Thoracic aorta (tissue), 2 donors: ENCODE measurements around the gene IRF3. TPM values are rescaled to one million over a fixed set of nuclear protein-coding genes. Genes with fewer than 3 reads are reported as not detected.

ENCODE experiments used
- ATAC-seq: fragments of 150-250 bp; one replicate; pipeline ENCODE4 v1.8.0; 2017; ENCODE audit warnings: low read depth; ENCODE audit not compliant: insufficient number of reproducible peaks, low FRiP score
- DNase-seq: peaks from one replicate; pipeline ENCODE4 v3.0.0-alpha.2; 2020; ENCODE audit warnings: low spot score
- H3K27ac ChIP-seq, 2 donors: fragments of 200-600 bp; sonication (generic); 1 replicate in 1 of 2; 2 replicates in 1 of 2; pipeline ENCODE4 v1.5.1; 2016; ENCODE audit warnings: mild to moderate bottlenecking in 2 of 2, moderate library complexity in 2 of 2
- H3K27me3 ChIP-seq: fragments of 200-600 bp; sonication (generic); replicated peaks from 2 replicates; pipeline ENCODE4 v1.6.0; 2016; ENCODE audit warnings: mild to moderate bottlenecking; ENCODE audit not compliant: insufficient read depth
- H3K36me3 ChIP-seq: fragments of 200-600 bp; sonication (generic); one replicate; pipeline ENCODE4 v1.5.1; 2016
- H3K4me1 ChIP-seq, 2 donors: fragments of 200-600 bp; sonication (generic); 1 replicate in 1 of 2; 2 replicates in 1 of 2; pipeline versions ENCODE4 v1.5.1 to v1.6.0; 2016; ENCODE audit warnings: low read depth in 2 of 2, mild to moderate bottlenecking in 1 of 2; ENCODE audit not compliant: control insufficient read depth in 1 of 2
- H3K4me3 ChIP-seq: fragments of 200-600 bp; sonication (generic); 2 replicates; pipeline ENCODE4 v1.5.1; 2016; ENCODE audit warnings: mild to moderate bottlenecking
- H3K9me3 ChIP-seq: fragments of 200-600 bp; sonication (generic); 2 replicates; pipeline ENCODE4 v1.5.1; 2016
- total RNA-seq, 2 donors: library from RNA; depleted of rRNA; stranded (reverse); fragments of >200 nt; gene quantifications; one replicate each; pipeline versions ENCODE4 v1.1.0 to v1.2.3, GENCODE V29; 2016
- TF ChIP-seq, protein P1 (sequence below): fragments of 200-600 bp; sonication (generic); IDR thresholded peaks from one replicate; pipeline ENCODE4 v1.5.1; 2019; ENCODE audit warnings: antibody characterized with exemption

The IRF3 gene
- total RNA-seq, 2 donors from 2014 or later, result 33.2 to 52.9 TPM

DNA sequence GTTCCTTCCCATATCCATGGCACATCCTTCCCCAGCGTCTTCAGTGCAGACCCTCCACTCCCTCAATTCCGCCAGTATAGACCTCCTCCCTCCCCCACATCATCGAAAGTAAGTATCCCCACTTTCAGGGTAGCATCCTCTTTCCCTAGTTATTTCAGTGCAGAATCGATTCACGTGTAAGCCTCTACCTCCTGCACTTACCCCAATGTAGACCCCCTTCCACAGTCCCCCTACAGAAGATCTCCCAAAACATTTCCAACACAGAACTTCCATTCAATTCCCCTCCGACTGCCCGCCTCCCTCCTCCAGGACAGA, 664 bp downstream of the IRF3 start:
- TF ChIP-seq, protein P1, sequence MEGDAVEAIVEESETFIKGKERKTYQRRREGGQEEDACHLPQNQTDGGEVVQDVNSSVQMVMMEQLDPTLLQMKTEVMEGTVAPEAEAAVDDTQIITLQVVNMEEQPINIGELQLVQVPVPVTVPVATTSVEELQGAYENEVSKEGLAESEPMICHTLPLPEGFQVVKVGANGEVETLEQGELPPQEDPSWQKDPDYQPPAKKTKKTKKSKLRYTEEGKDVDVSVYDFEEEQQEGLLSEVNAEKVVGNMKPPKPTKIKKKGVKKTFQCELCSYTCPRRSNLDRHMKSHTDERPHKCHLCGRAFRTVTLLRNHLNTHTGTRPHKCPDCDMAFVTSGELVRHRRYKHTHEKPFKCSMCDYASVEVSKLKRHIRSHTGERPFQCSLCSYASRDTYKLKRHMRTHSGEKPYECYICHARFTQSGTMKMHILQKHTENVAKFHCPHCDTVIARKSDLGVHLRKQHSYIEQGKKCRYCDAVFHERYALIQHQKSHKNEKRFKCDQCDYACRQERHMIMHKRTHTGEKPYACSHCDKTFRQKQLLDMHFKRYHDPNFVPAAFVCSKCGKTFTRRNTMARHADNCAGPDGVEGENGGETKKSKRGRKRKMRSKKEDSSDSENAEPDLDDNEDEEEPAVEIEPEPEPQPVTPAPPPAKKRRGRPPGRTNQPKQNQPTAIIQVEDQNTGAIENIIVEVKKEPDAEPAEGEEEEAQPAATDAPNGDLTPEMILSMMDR, result no peak
- Histone ChIP-seq H3K9me3 (no peaks in the 10 kb centered on the region), H3K4me1 (peaks cover 10 to 18% of the 10 kb centered on the region in 2 donors)

DNA sequence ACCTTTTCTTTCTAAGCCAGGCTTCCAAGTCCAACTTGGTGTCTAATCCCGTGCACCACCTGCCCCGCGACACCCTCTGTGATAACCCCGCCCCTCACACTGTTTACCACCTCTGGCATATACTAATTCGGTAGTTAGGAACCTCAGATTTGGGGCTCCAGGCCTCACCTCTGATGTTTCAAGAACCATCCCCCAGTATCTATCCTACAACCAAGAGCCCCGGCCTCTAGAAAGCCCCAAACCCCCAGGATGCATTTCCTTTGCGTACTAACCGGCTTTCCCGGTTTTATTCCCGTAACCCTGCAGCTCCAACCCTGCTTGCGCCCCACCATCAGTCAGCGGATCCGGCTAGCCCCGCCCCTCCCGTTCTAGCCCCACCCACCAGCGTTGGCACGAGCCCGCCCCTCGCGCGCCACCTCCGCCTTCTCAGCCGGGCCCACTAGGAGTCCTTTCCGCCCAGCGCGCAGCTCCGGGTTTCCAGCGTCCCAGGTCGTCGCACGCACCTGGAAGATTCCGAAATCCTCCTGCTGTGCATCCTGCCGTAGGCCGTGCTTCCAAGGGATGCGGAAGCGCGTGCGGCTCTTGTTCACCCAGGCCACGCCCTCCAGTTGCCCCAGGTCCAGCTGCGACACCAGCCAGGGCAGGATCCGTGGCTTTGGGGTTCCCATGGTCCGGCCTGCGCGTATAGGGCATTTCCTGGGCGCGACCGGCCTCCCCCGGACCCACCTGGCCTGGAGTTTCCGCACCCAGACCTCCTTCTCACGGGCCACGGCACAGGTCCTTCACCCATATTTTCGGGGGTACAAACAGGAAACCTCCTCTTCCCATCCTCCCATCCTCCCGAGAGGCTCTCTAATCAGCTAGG, 1.3 kb downstream of the IRF3 start:
- peaks cover 23% of the 10 kb centered on the region for H3K36me3 ChIP-seq
- H3K4me1 ChIP-seq, result peaks cover 10 to 18% of the 10 kb centered on the region in 2 donors
- ATAC-seq (peak; percentile 39), DNase-seq (peak; percentile 53)
- no peaks in the 10 kb centered on the region for H3K9me3 ChIP-seq
- TF ChIP-seq, protein P1, result peak; percentile 47
- peak overlapping the region; percentile 80 to 93 for H3K27ac ChIP-seq
- no peaks in the 10 kb centered on the region for H3K27me3 ChIP-seq
- peak overlapping the region; percentile 89 for H3K4me3 ChIP-seq

More for the DNA sequence above, 664 bp downstream of the IRF3 start:
- H3K4me3 ChIP-seq, result peak overlapping the region; percentile 89
- DNase-seq (no peak), ATAC-seq (no peak)
- H3K27ac ChIP-seq, result peak overlapping the region; percentile 80 to 93
- H3K27me3 ChIP-seq, result no peaks in the 10 kb centered on the region
- H3K36me3 ChIP-seq, result peaks cover 20% of the 10 kb centered on the region

DNA sequence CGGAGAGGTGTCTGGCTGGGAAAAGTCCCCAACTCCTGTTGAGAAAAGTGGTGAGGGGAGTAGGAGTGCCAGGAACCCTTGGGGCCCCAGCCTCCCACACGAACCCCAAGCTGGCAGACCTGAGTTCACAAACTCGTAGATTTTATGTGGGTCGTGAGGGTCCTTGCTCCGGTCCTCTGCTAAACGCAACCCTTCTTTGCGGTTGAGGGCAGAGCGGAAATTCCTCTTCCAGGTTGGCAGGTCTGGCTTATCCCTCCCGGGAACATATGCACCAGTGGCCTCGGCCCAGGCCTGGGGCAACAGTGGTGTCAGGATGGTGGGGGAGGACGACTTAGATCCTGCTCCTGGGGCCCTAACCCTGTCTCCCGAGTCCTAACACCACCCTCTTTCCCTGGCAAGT, 2.4 kb downstream of the IRF3 start:
- Histone ChIP-seq H3K4me1 (peaks cover 10 to 18% of the 10 kb centered on the region in 2 donors), H3K27me3 (no peaks in the 10 kb centered on the region), H3K27ac (no peak overlapping the region), H3K9me3 (no peaks in the 10 kb centered on the region), H3K36me3 (peaks cover 33% of the 10 kb centered on the region), H3K4me3 (no peak overlapping the region)
- no peak for ATAC-seq
- TF ChIP-seq, protein P1, result no peak
- no peak for DNase-seq

DNA sequence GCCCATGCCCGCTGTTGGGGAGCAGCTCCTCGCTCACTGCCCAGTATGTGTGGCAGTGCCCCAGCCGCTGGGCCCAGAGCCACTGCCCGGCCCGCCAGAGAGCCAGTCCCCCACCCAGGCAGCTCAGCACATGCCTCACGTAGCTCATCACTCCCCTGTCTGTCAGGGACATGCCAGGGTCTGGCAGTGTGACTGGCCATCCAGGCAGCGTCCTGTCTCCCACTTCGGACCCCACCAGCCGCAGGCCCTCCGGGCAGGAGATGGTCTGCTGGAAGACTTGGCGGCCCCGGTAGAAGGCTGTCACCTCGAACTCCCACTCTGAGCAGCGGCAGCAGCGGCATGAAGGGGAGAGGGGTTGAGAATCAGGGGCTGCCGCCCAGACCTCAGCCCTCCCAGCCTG, 3.6 kb downstream of the IRF3 start:
- Histone ChIP-seq H3K9me3 (no peaks in the 10 kb centered on the region), H3K4me1 (peaks cover 10 to 18% of the 10 kb centered on the region in 2 donors), H3K27ac (no peak overlapping the region), H3K4me3 (no peak overlapping the region), H3K27me3 (no peaks in the 10 kb centered on the region), H3K36me3 (peaks cover 44% of the 10 kb centered on the region)
- ATAC-seq, result no peak
- TF ChIP-seq, protein P1, result no peak
- DNase-seq, result no peak

DNA sequence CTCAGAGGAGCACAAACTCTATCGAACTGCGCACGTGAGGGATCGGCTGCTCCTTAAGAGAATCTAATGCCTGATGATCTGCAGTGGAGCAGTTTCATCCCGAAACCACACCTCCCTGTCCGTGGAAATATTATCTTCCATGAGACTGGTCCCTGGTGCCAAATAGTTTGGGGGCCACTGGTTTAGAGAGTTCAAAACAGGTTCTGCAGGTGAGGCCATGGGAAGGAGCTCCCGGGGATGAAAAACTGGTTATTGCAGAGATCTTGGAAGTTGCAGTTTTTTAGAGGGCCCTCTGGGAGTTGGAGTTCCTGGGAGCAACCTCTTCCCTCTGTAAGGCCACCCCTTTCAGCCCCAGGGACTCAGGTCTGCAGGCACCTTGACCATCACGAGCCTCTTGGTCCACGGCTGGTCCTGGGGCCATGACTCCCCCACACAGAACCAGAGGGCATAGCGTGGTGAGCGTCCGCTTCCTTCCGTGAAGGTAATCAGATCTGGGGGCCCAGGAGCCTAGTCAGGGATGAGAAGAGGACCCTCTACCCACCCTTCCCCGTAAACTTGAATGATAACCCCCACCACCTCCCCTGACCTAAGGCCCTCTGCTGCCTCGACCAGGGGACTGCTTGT, 5.2 kb downstream of the IRF3 start:
- no peak for DNase-seq
- H3K9me3 ChIP-seq, result no peaks in the 10 kb centered on the region
- no peak overlapping the region for H3K27ac ChIP-seq
- H3K4me3 ChIP-seq, result no peak overlapping the region
- TF ChIP-seq, protein P1, result no peak
- H3K4me1 ChIP-seq, result peaks cover 6 to 10% of the 10 kb centered on the region in 2 donors
- H3K36me3 ChIP-seq, result peaks cover 56% of the 10 kb centered on the region
- no peaks in the 10 kb centered on the region for H3K27me3 ChIP-seq
- no peak for ATAC-seq
